Immature natural killer cell (primary cell): ENCODE data around the gene FGF19. TPM values are rescaled to one million over a fixed set of nuclear protein-coding genes. Genes with fewer than 3 reads are reported as not detected.
A peak's percentile ranks its signal among the peaks of the same experiment; 100 is the strongest.
"Not testable (repeated sequence)": the region's sequence is repeated elsewhere in the genome, so short reads cannot be mapped to it uniquely, and the experiment has no call there.

ENCODE experiments used
- DNase-seq, 3 donors: peaks; one replicate each; pipeline ENCODE4 v3.0.0; 2022; ENCODE audit warnings: mixed read lengths in 1 of 3
- H3K27ac Mint-ChIP-seq, 6 donors: one replicate each; pipeline ENCODE4 v1.8.0; 2020; ENCODE audit warnings: mixed read lengths in 6 of 6, mild to moderate bottlenecking in 5 of 6, inconsistent platforms in 4 of 6, moderate library complexity in 3 of 6
- H3K27me3 Mint-ChIP-seq, 3 donors: one replicate each; pipeline ENCODE4 v1.8.0; 2020 to 2021; ENCODE audit warnings: low read depth in 3 of 3, mild to moderate bottlenecking in 3 of 3, mixed read lengths in 3 of 3, moderate library complexity in 3 of 3, inconsistent platforms in 1 of 3
- H3K36me3 Mint-ChIP-seq, 3 donors: one replicate each; pipeline ENCODE4 v1.8.0; 2020; ENCODE audit warnings: mixed read lengths in 3 of 3, inconsistent platforms in 2 of 3, mild to moderate bottlenecking in 2 of 3
- H3K4me1 Mint-ChIP-seq, 2 donors: one replicate each; pipeline ENCODE4 v1.8.0; 2020; ENCODE audit warnings: inconsistent platforms in 2 of 2, mild to moderate bottlenecking in 2 of 2, mixed read lengths in 2 of 2, moderate library complexity in 1 of 2
- H3K4me3 Mint-ChIP-seq, 5 donors: one replicate each; pipeline ENCODE4 v1.8.0; 2020; ENCODE audit warnings: mild to moderate bottlenecking in 5 of 5, mixed read lengths in 5 of 5, inconsistent platforms in 3 of 5, moderate library complexity in 3 of 5
- H3K9me3 Mint-ChIP-seq, 6 donors: one replicate each; pipeline ENCODE4 v1.8.0; 2020; ENCODE audit warnings: mild to moderate bottlenecking in 6 of 6, mixed read lengths in 6 of 6, inconsistent platforms in 4 of 6, moderate library complexity in 3 of 6
- polyA plus RNA-seq, 3 donors: library from polyadenylated mRNA; unstranded; fragments of 300-500 nt; fragmentation: Illumina TruSeq; gene quantifications; one replicate each; pipeline ENCODE4 v1.2.3, GENCODE V29; 2021

FGF19 gene
- polyA plus RNA-seq, 3 donors from 2014 or later = not detected

GRCh38 chr11:69696749-69697468, 6.9 kb downstream of the FGF19 start:
- Mint-ChIP-seq H3K9me3 (no peaks in the 10 kb centered on the region), H3K4me3 (no peak overlapping the region), H3K27me3 (peaks cover 2 to 17% (median 5%) of the 10 kb centered on the region in 3 donors), H3K4me1 (no peaks in the 10 kb centered on the region), H3K27ac (no peak overlapping the region), H3K36me3 (no peaks in the 10 kb centered on the region)
- no peak for DNase-seq

- not testable (repeated sequence) for H3K27ac Mint-ChIP-seq, H3K36me3 Mint-ChIP-seq, H3K4me3 Mint-ChIP-seq, DNase-seq, H3K9me3 Mint-ChIP-seq, H3K4me1 Mint-ChIP-seq
- peaks cover 2 to 17% (median 5%) of the 10 kb centered on the region in 3 donors for H3K27me3 Mint-ChIP-seq
Observed at GRCh38 chr11:69695995-69696394, 7.8 kb downstream of the FGF19 start.

- DNase-seq = no peak
- Mint-ChIP-seq H3K36me3 (no peaks in the 10 kb centered on the region), H3K9me3 (no peaks in the 10 kb centered on the region), H3K27ac (no peak overlapping the region), H3K27me3 (peaks cover 2 to 17% (median 5%) of the 10 kb centered on the region in 3 donors), H3K4me1 (no peaks in the 10 kb centered on the region), H3K4me3 (no peak overlapping the region)
Observed at GRCh38 chr11:69695581-69695980, 8.2 kb downstream of the FGF19 start.

- Mint-ChIP-seq H3K4me3 (no peak overlapping the region), H3K27me3 (peaks cover 2 to 20% (median 5%) of the 10 kb centered on the region in 3 donors), H3K27ac (no peak overlapping the region), H3K4me1 (no peaks in the 10 kb centered on the region), H3K9me3 (no peaks in the 10 kb centered on the region), H3K36me3 (no peaks in the 10 kb centered on the region)
- no peak for DNase-seq
Observed at GRCh38 chr11:69694781-69695180, 9.0 kb downstream of the FGF19 start.

- Mint-ChIP-seq H3K27ac (no peak overlapping the region), H3K9me3 (no peaks in the 10 kb centered on the region), H3K4me3 (no peak overlapping the region), H3K36me3 (no peaks in the 10 kb centered on the region), H3K27me3 (peaks cover 6 to 17% (median 11%) of the 10 kb centered on the region in 3 donors), H3K4me1 (no peaks in the 10 kb centered on the region)
- DNase-seq = no peak
Observed at GRCh38 chr11:69692422-69692821, 11.4 kb downstream of the FGF19 start.

GRCh38 chr11:69691463-69691862, 12.4 kb downstream of the FGF19 start:
- DNase-seq = no peak
- no peaks in the 10 kb centered on the region for H3K36me3 Mint-ChIP-seq
- peaks cover 6 to 16% (median 9%) of the 10 kb centered on the region in 3 donors for H3K27me3 Mint-ChIP-seq
- H3K9me3 Mint-ChIP-seq = no peaks in the 10 kb centered on the region
- no peak overlapping the region for H3K27ac Mint-ChIP-seq
- no peaks in the 10 kb centered on the region for H3K4me1 Mint-ChIP-seq
- H3K4me3 Mint-ChIP-seq = no peak overlapping the region

- no peak for DNase-seq
- Mint-ChIP-seq H3K27me3 (peaks cover 6 to 11% (median 9%) of the 10 kb centered on the region in 3 donors), H3K4me1 (peaks cover 6 to 10% of the 10 kb centered on the region in 2 donors), H3K4me3 (no peak overlapping the region), H3K36me3 (no peaks in the 10 kb centered on the region), H3K27ac (no peak overlapping the region), H3K9me3 (no peaks in the 10 kb centered on the region)
Observed at GRCh38 chr11:69689484-69690319, 14.1 kb downstream of the FGF19 start.

- Mint-ChIP-seq H3K27me3 (peaks cover 9 to 11% (median 11%) of the 10 kb centered on the region in 3 donors), H3K4me1 (peaks cover 6 to 10% of the 10 kb centered on the region in 2 donors)
- not testable (repeated sequence) for H3K27ac Mint-ChIP-seq, DNase-seq, H3K36me3 Mint-ChIP-seq, H3K4me3 Mint-ChIP-seq, H3K9me3 Mint-ChIP-seq
Observed at GRCh38 chr11:69687969-69688771, 15.7 kb downstream of the FGF19 start.

- H3K36me3 Mint-ChIP-seq = no peaks in the 10 kb centered on the region
- H3K4me1 Mint-ChIP-seq = peaks cover 6 to 10% of the 10 kb centered on the region in 2 donors
- peaks cover 4 to 12% (median 6%) of the 10 kb centered on the region in 3 donors for H3K27me3 Mint-ChIP-seq
- no peak for DNase-seq
- no peaks in the 10 kb centered on the region for H3K9me3 Mint-ChIP-seq
- no peak overlapping the region for H3K27ac Mint-ChIP-seq
- no peak overlapping the region for H3K4me3 Mint-ChIP-seq
Observed at GRCh38 chr11:69686856-69687255, 17.0 kb downstream of the FGF19 start.

- Mint-ChIP-seq H3K27ac (no peak overlapping the region), H3K36me3 (no peaks in the 10 kb centered on the region), H3K4me1 (peaks cover 6 to 10% of the 10 kb centered on the region in 2 donors), H3K9me3 (no peaks in the 10 kb centered on the region), H3K27me3 (peaks cover 4 to 12% (median 6%) of the 10 kb centered on the region in 3 donors), H3K4me3 (no peak overlapping the region)
- DNase-seq = no peak
Observed at GRCh38 chr11:69686452-69686851, 17.4 kb downstream of the FGF19 start.

GRCh38 chr11:69685348-69685747, 18.5 kb downstream of the FGF19 start:
- no peaks in the 10 kb centered on the region for H3K9me3 Mint-ChIP-seq
- DNase-seq = no peak
- H3K27ac Mint-ChIP-seq = no peak overlapping the region
- H3K36me3 Mint-ChIP-seq = no peaks in the 10 kb centered on the region
- peak overlapping the region; percentile 26 to 69 (median 59) for H3K4me3 Mint-ChIP-seq
- peaks cover 4 to 12% (median 6%) of the 10 kb centered on the region in 3 donors for H3K27me3 Mint-ChIP-seq
- peaks cover 6 to 10% of the 10 kb centered on the region in 2 donors for H3K4me1 Mint-ChIP-seq

GRCh38 chr11:69684651-69685050, 19.2 kb downstream of the FGF19 start:
- H3K4me1 Mint-ChIP-seq = peaks cover 6 to 10% of the 10 kb centered on the region in 2 donors
- no peak overlapping the region for H3K27ac Mint-ChIP-seq
- H3K27me3 Mint-ChIP-seq = peaks cover 2 to 12% (median 4%) of the 10 kb centered on the region in 3 donors
- no peaks in the 10 kb centered on the region for H3K9me3 Mint-ChIP-seq
- no peak overlapping the region for H3K4me3 Mint-ChIP-seq
- no peaks in the 10 kb centered on the region for H3K36me3 Mint-ChIP-seq
- no peak for DNase-seq

GRCh38 chr11:69683764-69684333, 20.0 kb downstream of the FGF19 start:
- Mint-ChIP-seq H3K4me1 (peaks cover 6 to 10% of the 10 kb centered on the region in 2 donors), H3K9me3 (no peaks in the 10 kb centered on the region), H3K4me3 (no peak overlapping the region), H3K36me3 (no peaks in the 10 kb centered on the region), H3K27ac (no peak overlapping the region), H3K27me3 (peaks cover 2 to 8% (median 4%) of the 10 kb centered on the region in 3 donors)
- no peak for DNase-seq
